Mucosa of descending colon (tissue), 3 donors: ENCODE measurements around the gene POU4F3. TPM values are rescaled to one million over a fixed set of nuclear protein-coding genes. Genes with fewer than 3 reads are reported as not detected.

Experiments used
- ATAC-seq: fragments of 200-7000 bp; cut with Tn5 transposase; one replicate; pipeline ENCODE4 v1.9.1; 2020; ENCODE audit warnings: mild to moderate bottlenecking, moderate library complexity
- DNase-seq, 3 donors: peaks; one replicate each; pipeline ENCODE4 v3.0.0-alpha.2; 2020
- H3K36me3 ChIP-seq: fragments of 200-600 bp; one replicate; pipeline ENCODE4 v1.8.0; 2021; ENCODE audit warnings: low read depth, mild to moderate bottlenecking
- H3K4me1 ChIP-seq: fragments of 200-600 bp; one replicate; pipeline ENCODE4 v1.8.0; 2021; ENCODE audit warnings: low read depth, mild to moderate bottlenecking
- H3K4me3 ChIP-seq: fragments of 200-600 bp; one replicate; pipeline ENCODE4 v1.8.0; 2021; ENCODE audit warnings: mild to moderate bottlenecking
- H3K9me3 ChIP-seq: fragments of 200-600 bp; one replicate; pipeline ENCODE4 v1.8.0; 2021; ENCODE audit warnings: mild to moderate bottlenecking
- intact Hi-C, 2 donors: fragments of 100-400 bp; cut with DNase I in 1 of 2; cut with micrococcal nuclease in 1 of 2; formaldehyde crosslinking; loops; one replicate each; pipeline versions ENCODE4 v1.11.0 to v1.11.1; 2022; cut with DNase I, micrococcal nuclease
- total RNA-seq, 3 donors: library from RNA; stranded (reverse); fragmentation: NEBNext Ultra II Directional in 2 of 3; extraction: Animal tissue kit (Norgen Biotek cat#: 25700) in 2 of 3; gene quantifications; one replicate each; pipeline versions ENCODE4 v1.2.1 to v1.2.4, GENCODE V29; 2021 to 2023
- TF ChIP-seq, protein P1 (sequence below): fragments of 200-600 bp; IDR thresholded peaks from one replicate; pipeline ENCODE4 v1.8.0; 2022; ENCODE audit warnings: antibody characterized with exemption, mild to moderate bottlenecking
- donor health status: DM: no; HTN: no; CAD: no; lungs with moderate emphysema.
- donor health status: DM: no; HTN: no; CAD: no.
- donor health status: DM: no; HTN: yes; CAD: no.

POU4F3 gene
- total RNA-seq, 3 donors from 2014 or later: not detected

DNA sequence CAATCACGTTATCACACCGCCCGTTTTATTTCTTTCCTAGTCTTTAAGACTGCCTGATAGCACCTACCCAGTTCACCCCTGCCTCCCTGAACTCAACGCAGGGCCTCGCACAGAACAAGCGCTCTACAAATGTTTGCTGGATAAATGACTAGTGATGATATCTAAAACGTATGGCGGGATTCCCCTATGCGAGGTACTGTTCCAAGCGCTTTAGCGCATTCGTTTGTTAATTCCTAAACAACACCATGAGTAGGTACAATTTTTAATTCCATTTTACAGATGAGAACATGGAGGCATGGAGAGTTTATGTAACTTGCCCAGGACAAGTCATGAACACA, 6.6 kb downstream of the POU4F3 start:
- ATAC-seq: no peak
- no peaks in the 10 kb centered on the region for H3K9me3 ChIP-seq
- no peaks in the 10 kb centered on the region for H3K36me3 ChIP-seq
- DNase-seq: no peak
- intact Hi-C loops: no loop called here
- no peaks in the 10 kb centered on the region for H3K4me1 ChIP-seq
- TF ChIP-seq, protein P1, sequence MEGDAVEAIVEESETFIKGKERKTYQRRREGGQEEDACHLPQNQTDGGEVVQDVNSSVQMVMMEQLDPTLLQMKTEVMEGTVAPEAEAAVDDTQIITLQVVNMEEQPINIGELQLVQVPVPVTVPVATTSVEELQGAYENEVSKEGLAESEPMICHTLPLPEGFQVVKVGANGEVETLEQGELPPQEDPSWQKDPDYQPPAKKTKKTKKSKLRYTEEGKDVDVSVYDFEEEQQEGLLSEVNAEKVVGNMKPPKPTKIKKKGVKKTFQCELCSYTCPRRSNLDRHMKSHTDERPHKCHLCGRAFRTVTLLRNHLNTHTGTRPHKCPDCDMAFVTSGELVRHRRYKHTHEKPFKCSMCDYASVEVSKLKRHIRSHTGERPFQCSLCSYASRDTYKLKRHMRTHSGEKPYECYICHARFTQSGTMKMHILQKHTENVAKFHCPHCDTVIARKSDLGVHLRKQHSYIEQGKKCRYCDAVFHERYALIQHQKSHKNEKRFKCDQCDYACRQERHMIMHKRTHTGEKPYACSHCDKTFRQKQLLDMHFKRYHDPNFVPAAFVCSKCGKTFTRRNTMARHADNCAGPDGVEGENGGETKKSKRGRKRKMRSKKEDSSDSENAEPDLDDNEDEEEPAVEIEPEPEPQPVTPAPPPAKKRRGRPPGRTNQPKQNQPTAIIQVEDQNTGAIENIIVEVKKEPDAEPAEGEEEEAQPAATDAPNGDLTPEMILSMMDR: no peak
- no peak overlapping the region for H3K4me3 ChIP-seq

DNA sequence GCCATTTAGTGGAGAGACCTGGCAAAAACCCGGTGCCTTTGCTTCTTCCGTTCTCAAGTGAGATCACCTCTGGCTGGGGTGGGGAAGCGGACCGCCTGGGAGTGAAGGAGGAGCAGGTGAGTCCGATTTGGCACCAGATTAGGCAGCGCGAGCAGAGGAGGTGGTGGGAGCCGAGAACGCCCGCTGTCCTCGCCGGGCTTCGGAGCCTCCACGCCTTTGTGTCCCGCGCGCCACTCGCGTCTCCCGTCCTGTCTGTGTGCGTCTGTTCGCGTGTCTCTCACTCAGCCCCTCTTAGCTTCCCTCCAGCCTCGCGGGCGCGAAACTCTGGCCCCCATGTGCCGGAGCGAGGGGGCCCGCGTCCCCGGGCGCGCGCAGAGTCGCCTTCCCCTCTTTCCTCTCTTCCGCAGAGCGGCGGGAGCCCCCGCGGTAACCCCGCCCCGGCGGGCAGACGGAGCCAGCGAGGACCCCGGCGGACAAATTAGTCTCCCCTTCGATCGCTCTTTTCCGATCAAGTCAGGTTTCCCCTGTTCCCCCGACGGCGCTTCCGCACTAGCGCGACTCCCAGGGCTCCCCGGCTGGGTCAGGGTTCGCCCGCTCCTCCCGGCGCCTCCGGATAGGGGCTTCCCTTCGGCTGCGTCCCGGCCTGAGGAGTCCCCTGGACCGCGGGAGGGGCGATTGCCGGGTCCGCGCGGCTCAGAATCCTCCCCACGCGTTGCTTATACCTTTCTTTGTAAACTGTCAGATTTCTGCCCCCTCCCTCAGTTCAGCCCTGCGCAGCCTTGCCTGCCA, 7.1 kb downstream of the POU4F3 start:
- ATAC-seq (no peak), DNase-seq (no peak)
- Histone ChIP-seq H3K9me3 (no peaks in the 10 kb centered on the region), H3K36me3 (no peaks in the 10 kb centered on the region), H3K4me3 (no peak overlapping the region), H3K4me1 (no peaks in the 10 kb centered on the region)
- intact Hi-C loops: no loop called here
- TF ChIP-seq, protein P1: no peak

DNA sequence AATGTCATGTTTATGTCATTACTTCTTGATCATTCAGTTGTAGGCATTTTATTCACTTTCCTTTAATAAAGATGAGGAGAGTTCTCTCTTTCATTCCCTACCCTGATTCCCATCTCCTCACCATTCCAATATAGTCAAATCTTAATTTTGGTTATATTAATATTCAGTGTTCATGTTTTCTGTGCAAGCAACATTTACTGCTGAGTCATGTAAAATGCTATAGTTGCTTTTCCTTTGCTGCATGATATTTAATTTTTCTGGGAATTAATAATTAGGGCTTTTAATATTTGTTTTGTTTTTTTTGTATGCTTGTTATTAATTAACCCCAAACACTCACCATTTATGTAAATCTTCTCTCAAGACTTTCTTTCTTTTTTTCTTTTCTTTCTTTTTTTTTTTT, 18.5 kb downstream of the POU4F3 start:
- TF ChIP-seq, protein P1: no peak
- DNase-seq (no peak), ATAC-seq (no peak)
- H3K4me3 ChIP-seq: no peak overlapping the region
- no peaks in the 10 kb centered on the region for H3K4me1 ChIP-seq
- intact Hi-C loops: no loop called here
- no peaks in the 10 kb centered on the region for H3K9me3 ChIP-seq
- H3K36me3 ChIP-seq: no peaks in the 10 kb centered on the region

DNA sequence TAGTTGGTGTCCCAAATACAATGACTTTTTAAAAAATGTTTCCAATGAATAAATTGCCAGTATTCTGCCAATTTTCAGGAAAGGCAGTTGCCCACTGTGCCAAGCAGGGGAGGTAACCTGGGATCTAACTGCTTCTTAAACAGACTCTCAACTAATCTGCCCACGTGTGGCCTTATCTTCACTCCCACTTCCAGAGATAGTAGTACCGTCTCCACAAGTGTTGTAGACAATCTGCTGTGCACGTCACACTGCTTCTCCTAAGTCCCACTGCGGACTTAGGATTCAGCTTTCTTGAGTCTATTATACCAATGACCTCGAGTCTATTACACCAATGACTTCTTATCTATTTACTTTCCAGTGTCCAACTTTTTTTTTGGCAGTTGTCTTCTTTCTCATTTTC, 21.2 kb downstream of the POU4F3 start:
- TF ChIP-seq, protein P1: no peak
- no peaks in the 10 kb centered on the region for H3K9me3 ChIP-seq
- no peak overlapping the region for H3K4me3 ChIP-seq
- no peaks in the 10 kb centered on the region for H3K36me3 ChIP-seq
- no peaks in the 10 kb centered on the region for H3K4me1 ChIP-seq
- DNase-seq (no peak), ATAC-seq (no peak)
- intact Hi-C loops: no loop called here

DNA sequence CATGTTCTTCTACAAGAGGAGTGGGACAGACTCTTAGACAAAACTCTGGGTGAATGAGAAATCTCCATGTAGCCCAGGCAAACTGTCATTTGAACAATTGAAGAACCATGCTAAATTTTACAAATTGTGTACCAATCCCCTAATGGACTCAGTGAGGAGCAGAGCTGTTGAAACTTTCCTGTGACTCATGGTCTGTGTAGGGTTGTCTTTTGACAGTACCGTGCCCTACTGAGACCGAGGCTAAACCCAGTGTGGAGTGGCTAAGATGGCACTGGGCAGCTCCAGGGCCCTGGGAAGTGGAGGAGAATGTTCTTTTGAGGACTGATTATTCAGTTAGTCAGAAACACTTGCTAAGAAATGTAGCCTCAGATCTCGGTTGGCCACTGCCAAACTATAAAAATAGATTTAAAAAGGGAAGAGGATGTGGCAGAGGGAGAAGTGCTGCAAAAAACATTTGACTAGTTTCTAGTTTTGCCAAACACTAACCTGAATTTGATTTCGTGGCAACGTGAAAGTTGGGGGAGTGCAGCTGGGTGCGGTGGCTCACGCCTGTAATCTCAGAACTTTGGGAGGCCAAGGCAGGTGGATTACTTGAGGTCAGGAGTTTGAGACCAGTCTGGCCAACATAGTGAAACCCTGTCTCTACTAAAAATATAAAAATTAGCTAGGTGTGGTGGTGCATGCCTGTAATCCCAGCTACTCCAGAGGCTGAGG, 24.7 kb downstream of the POU4F3 start:
- DNase-seq: no peak
- Histone ChIP-seq H3K4me3 (no peak overlapping the region), H3K36me3 (no peaks in the 10 kb centered on the region), H3K9me3 (no peaks in the 10 kb centered on the region), H3K4me1 (no peaks in the 10 kb centered on the region)
- no peak for ATAC-seq
- intact Hi-C loops: no loop called here
- TF ChIP-seq, protein P1: no peak
